HG03354 (cell line): ENCODE measurements around the gene ATL3.
"Not testable (repeated sequence)": the region's sequence is repeated elsewhere in the genome, so short reads cannot be mapped to it uniquely, and the experiment has no call there.

Source experiments
- ATAC-seq: cut with Tn5 transposase; IDR thresholded peaks from one replicate; pipeline ENCODE4 v1.9.1; 2021; ENCODE audit warnings: mild to moderate bottlenecking; ENCODE audit not compliant: unreplicated experiment, poor library complexity, severe bottlenecking

ATL3 gene

DNA sequence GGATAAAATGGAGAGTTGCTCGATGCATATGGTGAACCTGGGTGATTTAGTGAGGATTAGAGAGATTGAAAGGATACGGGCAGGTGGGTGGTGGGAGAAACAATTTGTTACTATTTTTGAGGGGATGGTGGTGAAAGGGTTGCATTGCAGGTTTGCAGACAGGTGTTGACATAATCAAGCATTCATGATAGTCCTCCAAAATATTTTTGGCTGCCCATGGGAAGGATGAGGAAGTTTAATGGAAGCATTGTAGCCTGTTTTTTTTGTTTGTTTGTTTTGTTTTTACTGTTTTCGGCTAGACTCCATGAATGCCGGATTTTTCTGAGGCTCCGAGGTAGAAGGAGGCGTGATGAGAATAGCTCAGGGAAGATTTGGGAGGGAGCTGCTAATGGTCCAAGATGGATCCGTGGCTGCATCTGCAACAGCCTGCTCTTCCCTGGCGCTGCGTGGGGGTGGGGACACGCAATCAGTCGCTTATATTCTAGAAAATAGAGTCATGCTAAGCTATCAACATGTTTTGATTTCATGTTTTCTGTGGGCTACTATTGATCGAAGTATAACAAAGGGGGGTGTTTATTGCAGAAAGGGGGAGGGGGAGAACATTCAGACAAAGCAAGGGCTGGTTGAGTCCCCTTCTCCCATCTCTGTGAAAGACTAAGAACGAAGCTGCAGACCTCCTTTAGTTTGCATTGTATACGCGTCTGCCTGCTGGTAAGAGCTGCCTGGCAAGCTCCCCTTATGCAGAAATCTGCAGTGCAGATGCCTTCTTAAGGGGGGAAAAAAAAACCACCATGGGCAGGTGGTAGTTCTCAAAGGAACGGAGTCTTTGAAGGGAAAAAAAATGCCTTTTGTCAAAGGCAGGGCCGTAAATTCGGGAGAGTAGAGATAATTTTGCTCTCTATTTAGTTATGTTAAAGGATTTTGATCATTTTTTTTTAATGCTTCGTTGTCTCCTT lies 11.2 kb upstream of the ATL3 start:
- peak; percentile 9 for ATAC-seq

- peak; percentile 91 for ATAC-seq
Observed at GRCh38 chr11:63681321-63682065, 10.3 kb upstream of the ATL3 start, which contains the start of gene RTN3. Gene RTN3, plus strand, starts transcription at chr11:63681500. Its CDS starts 137 bp downstream, at chr11:63681637.

DNA sequence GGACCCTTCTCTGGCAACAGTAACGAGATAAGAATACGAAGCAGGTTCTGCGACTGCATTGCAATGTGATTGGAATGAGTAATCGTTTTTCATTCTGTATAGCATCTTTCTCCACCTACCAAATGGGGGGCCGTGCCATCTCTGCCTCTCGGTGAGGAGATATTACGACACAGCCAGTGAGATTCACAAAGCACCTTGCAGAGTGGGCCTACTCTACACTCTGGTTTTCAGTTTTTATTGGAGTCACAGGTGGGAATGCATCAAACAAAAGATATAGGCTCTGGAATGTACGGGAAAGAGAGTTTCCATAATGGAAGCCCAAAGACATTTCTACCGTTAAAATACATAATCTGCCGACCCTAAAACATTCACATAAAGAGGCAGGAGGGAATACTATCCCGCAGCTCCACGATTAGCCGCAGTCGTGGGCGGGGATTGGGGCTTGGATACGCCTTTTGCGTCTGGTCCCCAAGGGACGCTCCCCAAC lies 9.7 kb upstream of the ATL3 start:
- ATAC-seq, result no peak

DNA sequence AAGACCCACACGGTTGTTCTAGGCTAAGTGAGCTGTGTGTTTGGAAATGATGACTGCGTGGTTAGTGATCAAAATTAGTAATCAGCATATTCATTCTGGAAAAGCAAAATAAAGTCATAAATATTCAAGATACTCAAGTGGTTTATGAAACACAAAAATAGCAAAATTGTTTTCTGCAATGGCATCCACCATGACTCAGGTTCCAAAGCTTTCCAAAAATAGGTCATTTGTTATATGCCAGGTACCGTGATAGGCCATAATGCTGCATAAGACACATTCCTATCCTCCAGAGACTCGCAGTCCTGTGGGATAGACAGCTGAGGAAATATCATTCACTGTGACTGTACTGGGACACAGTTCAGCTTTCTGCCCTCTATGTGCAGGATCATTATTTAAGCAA lies 2.4 kb upstream of the ATL3 start:
- ATAC-seq, result no peak

DNA sequence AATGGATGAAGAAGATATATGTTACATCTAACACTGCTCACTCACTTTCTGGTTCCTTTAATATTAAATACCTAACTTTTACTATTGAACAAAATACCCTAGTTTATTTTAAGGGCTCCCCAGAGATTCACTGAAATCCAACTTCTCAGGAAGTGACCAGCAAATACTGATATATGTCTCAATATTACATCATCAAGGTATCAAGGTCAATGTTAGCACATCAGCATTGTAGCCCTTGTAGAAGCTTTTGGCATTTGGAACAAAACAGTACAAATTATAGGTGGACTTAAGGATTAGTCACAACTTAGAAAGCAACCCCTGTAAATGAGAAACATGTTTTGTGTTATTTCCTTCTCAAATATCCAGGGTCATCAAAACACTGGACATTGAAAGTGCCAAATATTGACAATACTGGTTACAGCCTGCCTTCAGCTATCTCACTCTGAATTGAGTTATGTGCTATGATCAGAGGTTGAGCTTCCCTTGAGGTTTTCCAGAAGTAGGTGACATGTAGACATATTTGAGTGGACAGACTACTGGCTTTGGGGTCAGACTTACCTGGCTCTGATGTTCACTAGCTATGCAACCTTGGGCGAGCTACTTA lies 1.9 kb upstream of the ATL3 start:
- no peak for ATAC-seq

GRCh38 chr11:63672156-63672463 lies 934 bp upstream of the ATL3 start:
- no peak for ATAC-seq

- peak; percentile 29 for ATAC-seq
Observed at GRCh38 chr11:63670433-63671321, 499 bp downstream of the ATL3 start.

GRCh38 chr11:63670096-63670432 lies 1.1 kb downstream of the ATL3 start:
- ATAC-seq, result no peak

- no peak for ATAC-seq
Observed at GRCh38 chr11:63667995-63668795, 3.0 kb downstream of the ATL3 start.

DNA sequence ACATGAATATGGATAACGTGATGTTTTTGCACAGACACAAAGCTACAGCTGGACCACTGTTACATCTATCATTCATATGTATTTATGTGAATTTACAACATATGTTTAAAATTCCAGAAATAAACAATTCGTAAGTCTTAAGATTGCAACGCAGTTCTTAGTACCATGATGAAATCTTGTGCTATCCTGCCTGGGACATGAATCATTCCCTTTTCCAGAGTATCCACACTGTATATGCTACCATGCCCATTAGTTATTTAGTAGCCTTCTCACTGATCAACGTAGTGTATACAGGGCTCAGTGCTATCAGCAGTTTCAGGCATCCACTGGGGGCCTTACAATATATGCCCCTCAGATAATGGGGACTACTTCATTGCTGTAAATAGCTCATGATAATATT lies 4.3 kb downstream of the ATL3 start:
- ATAC-seq, result no peak

DNA sequence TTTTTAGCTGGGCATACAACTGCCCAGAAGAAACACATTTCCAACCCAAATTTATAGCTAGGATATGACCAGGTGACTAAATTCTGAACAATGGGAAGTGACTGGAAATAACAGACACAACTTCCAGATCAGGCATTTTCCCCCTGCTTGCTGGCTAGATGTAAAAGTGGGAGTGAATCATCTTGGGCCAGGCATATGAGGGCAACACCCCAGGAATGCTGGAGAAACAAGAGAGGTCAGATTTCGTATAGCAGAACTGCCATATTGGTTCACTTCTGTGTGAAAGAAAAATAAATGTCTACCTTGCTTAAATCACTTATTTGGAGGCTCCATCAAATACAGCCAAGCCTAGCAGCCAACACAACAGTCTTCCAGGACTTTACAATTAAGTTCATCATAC lies 7.4 kb downstream of the ATL3 start:
- no peak for ATAC-seq

- no peak for ATAC-seq
Observed at GRCh38 chr11:63660972-63661371, 10.2 kb downstream of the ATL3 start.

DNA sequence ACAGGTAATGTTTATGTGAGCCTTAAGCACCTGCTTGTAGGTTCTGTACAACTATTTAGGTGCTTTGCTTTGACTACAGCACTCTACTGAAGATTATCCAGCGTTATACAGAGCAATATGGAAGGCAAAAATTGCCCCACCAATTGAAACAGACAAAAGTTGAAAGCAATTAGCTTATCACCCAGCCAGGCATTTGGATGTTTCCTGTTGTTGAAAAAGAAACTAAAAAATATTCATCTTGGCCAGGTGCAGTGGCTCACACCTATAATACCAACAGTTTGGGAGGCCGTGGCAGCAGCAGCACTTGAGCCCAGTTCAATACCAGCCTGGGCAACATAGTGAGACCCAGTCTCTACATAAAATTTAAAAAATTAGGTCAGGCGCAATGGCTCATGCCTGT lies 18.5 kb downstream of the ATL3 start:
- no peak for ATAC-seq

- no peak for ATAC-seq
Observed at GRCh38 chr11:63643205-63643604, 28.0 kb downstream of the ATL3 start.

GRCh38 chr11:63641727-63642126 lies 29.4 kb downstream of the ATL3 start:
- ATAC-seq, result no peak

GRCh38 chr11:63639199-63639832 lies 31.9 kb downstream of the ATL3 start:
- no peak for ATAC-seq

GRCh38 chr11:63638436-63638835 lies 32.7 kb downstream of the ATL3 start:
- ATAC-seq, result not testable (repeated sequence)

GRCh38 chr11:63635762-63636465 lies 35.3 kb downstream of the ATL3 start:
- no peak for ATAC-seq
